CD4-positive, alpha-beta T cell treated with Interferon alpha-2 for 1 hour (primary cell): ENCODE results near the gene SLC17A5.
"Not testable (repeated sequence)": the region's sequence is repeated elsewhere in the genome, so short reads cannot be mapped to it uniquely, and the experiment has no call there.

Source experiments
- DNase-seq, 2 donors: peaks; one replicate each; pipeline ENCODE4 v3.0.0-alpha.2; 2020 to 2022

SLC17A5 gene

GRCh38 chr6:73565767-73566485, 87.9 kb downstream of the SLC17A5 start:
- no peak for DNase-seq

GRCh38 chr6:73564578-73565345, 89.0 kb downstream of the SLC17A5 start:
- DNase-seq, result no peak

GRCh38 chr6:73562558-73562957, 91.2 kb downstream of the SLC17A5 start:
- DNase-seq, result no peak

- no peak for DNase-seq
These were observed 92.9 kb downstream of the SLC17A5 start for GRCh38 chr6:73560853-73561407.

- no peak for DNase-seq
These were observed 93.5 kb downstream of the SLC17A5 start for GRCh38 chr6:73560182-73560732.

- not testable (repeated sequence) for DNase-seq
These were observed 94.4 kb downstream of the SLC17A5 start for GRCh38 chr6:73559399-73559794.

GRCh38 chr6:73558624-73559398, 95.0 kb downstream of the SLC17A5 start:
- no peak for DNase-seq

GRCh38 chr6:73556836-73557235, 97.0 kb downstream of the SLC17A5 start:
- DNase-seq, result no peak

GRCh38 chr6:73555380-73555949, 98.3 kb downstream of the SLC17A5 start:
- not testable (repeated sequence) for DNase-seq

- not testable (repeated sequence) for DNase-seq
These were observed 102.7 kb downstream of the SLC17A5 start for GRCh38 chr6:73551115-73551514.

- no peak for DNase-seq
These were observed 105.0 kb downstream of the SLC17A5 start for GRCh38 chr6:73548458-73549446.

GRCh38 chr6:73547036-73547435, 106.8 kb downstream of the SLC17A5 start:
- DNase-seq, result no peak
